Sigmoid colon (tissue), 7 donors: ENCODE results near the gene PLCH1. TPM values are rescaled to one million over a fixed set of nuclear protein-coding genes. Genes with fewer than 3 reads are reported as not detected.

Experiments used
- DNase-seq: peaks from one replicate; pipeline ENCODE4 v3.0.0-alpha.2; 2019
- H3K27ac ChIP-seq, 4 donors: fragments of 200-600 bp; sonication (generic); one replicate each; pipeline ENCODE4 v1.5.1; 2016 to 2019; ENCODE audit warnings: mild to moderate bottlenecking in 1 of 4
- H3K27me3 ChIP-seq, 3 donors: fragments of 200-600 bp; sonication (generic); one replicate each; pipeline ENCODE4 v1.5.1; 2019; ENCODE audit warnings: mild to moderate bottlenecking in 1 of 3
- H3K36me3 ChIP-seq, 4 donors: fragments of 200-600 bp; sonication (generic); one replicate each; pipeline ENCODE4 v1.5.1; 2016 to 2019
- H3K4me1 ChIP-seq, 4 donors: fragments of 200-600 bp; sonication (generic); one replicate each; pipeline ENCODE4 v1.5.1; 2017 to 2019
- H3K4me3 ChIP-seq, 4 donors: fragments of 200-600 bp; sonication (generic); one replicate each; pipeline ENCODE4 v1.5.1; 2017 to 2019; ENCODE audit warnings: mild to moderate bottlenecking in 2 of 4, moderate library complexity in 1 of 4
- H3K9me3 ChIP-seq, 4 donors: fragments of 200-600 bp in 3 of 4; sonication (generic) in 3 of 4; one replicate each; pipeline versions ENCODE4 v1.5.1 to v1.6.1; 2013 to 2019
- EP300 ChIP-seq, 4 donors: sonication (generic); formaldehyde crosslinking; IDR thresholded peaks; one replicate each; pipeline ENCODE4 v1.6.1; 2017; ENCODE audit warnings: antibody characterized with exemption in 4 of 4
- POLR2A ChIP-seq, 2 donors: fragments of 450-650 bp; IDR thresholded peaks; one replicate each; pipeline ENCODE4 v1.6.1; 2016; ENCODE audit warnings: antibody characterized with exemption in 2 of 2, mild to moderate bottlenecking in 2 of 2, moderate library complexity in 2 of 2
- POLR2AphosphoS5 ChIP-seq, 4 donors: sonication (generic); formaldehyde crosslinking; IDR thresholded peaks; one replicate each; pipeline ENCODE4 v1.6.1; 2017; ENCODE audit warnings: antibody characterized with exemption in 4 of 4
- WGBS, 2 donors: extraction: QIAGEN DNeasy Blood & Tissue Kit; methylation state at CpG; one replicate each; pipeline ENCODE4 v1.1.7; 2013; 5-methylcytosine and 5-hydroxymethylcytosine counted together
- intact Hi-C: fragments of 100-400 bp; cut with DNase I; formaldehyde crosslinking; loops from one replicate; pipeline ENCODE4 v1.15.1; 2023
- polyA plus RNA-seq, 3 donors: library from polyadenylated mRNA; stranded (reverse); fragments of 200-250 nt; gene quantifications; one replicate each; pipeline ENCODE4 v1.2.3, GENCODE V29; 2013
- total RNA-seq, 4 donors: library from RNA; depleted of rRNA; stranded (reverse); fragments of >200 nt; gene quantifications; one replicate each; pipeline ENCODE4 v1.1.0, GENCODE V29; 2016
- TF ChIP-seq, protein P1 (sequence below), 4 experiments: fragments of 450-650 bp in 3 of 4; fragments of 200-600 bp in 1 of 4; IDR thresholded peaks; one replicate each; pipeline ENCODE4 v1.5.1; 2016 to 2019; ENCODE audit warnings: antibody characterized with exemption in 4 of 4, mild to moderate bottlenecking in 3 of 4, moderate library complexity in 2 of 4
- donor health status: healthy with polysubstance abuse.
- donor health status: Bipolar disorder and iron deficiency.
- donor health status: healthy.

PLCH1 gene
- total and polyA plus RNA-seq, 7 donors: 0.36 to 1.9 (median 0.83) TPM

DNA sequence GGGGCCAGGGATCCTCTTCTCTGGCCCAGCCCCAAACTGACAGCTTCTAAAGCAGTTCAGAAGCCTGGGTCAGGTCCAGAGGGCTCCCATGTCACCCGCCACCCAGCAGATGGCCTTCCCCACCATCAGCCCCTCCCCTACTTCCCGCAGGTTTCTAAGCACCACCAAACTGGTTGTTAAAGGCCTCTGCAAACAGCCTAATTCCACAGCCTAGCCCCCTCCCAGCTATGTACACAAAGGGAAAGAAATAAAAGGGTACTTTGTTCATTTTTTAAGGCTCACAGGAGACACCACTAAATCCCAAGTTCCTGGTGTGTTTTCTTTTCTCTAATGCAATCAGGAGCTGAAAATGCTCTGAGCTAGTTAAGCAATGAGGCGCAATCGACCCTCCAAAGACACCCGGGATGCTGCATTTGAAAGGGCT, 30.6 kb downstream of the PLCH1 start:
- Histone ChIP-seq H3K27me3 (no peaks in the 10 kb centered on the region), H3K4me1 (no peaks in the 10 kb centered on the region), H3K4me3 (no peak overlapping the region), H3K36me3 (no peaks in the 10 kb centered on the region), H3K27ac (no peak overlapping the region), H3K9me3 (peaks cover 0 to 10% (median 5%) of the 10 kb centered on the region in 4 donors)
- 27 to 63% methylated on average over 5 of the region's 5 CpGs for WGBS, 2 donors
- DNase-seq: no peak
- intact Hi-C loops: no loop called here
- TF ChIP-seq POLR2AphosphoS5 (IDR thresholded peaks at IDR 0.05) (no peak), EP300 (IDR thresholded peaks at IDR 0.05) (no peak), POLR2A (IDR thresholded peaks at IDR 0.05) (no peak)
- TF ChIP-seq, protein P1, sequence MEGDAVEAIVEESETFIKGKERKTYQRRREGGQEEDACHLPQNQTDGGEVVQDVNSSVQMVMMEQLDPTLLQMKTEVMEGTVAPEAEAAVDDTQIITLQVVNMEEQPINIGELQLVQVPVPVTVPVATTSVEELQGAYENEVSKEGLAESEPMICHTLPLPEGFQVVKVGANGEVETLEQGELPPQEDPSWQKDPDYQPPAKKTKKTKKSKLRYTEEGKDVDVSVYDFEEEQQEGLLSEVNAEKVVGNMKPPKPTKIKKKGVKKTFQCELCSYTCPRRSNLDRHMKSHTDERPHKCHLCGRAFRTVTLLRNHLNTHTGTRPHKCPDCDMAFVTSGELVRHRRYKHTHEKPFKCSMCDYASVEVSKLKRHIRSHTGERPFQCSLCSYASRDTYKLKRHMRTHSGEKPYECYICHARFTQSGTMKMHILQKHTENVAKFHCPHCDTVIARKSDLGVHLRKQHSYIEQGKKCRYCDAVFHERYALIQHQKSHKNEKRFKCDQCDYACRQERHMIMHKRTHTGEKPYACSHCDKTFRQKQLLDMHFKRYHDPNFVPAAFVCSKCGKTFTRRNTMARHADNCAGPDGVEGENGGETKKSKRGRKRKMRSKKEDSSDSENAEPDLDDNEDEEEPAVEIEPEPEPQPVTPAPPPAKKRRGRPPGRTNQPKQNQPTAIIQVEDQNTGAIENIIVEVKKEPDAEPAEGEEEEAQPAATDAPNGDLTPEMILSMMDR (IDR thresholded peaks at IDR 0.05): no peak

DNA sequence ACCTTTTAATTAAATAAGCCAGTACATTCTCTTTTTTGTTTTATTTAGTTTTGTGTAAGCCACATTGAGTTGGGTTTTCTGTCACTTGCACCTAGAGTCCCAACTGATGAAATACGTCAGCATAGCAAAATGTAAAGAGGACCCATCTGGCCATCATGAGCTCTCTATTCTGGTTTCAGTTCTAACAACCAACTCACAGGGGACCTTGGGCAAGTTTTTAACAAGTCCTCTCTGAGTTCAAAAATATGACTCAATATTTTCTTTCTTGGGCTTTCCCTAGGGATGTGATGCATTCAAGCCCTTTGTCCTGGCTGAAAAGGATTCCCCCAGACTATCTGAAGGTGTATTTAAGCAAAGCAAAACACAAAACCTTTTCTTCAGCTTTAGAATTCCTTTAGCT, 32.9 kb downstream of the PLCH1 start:
- H3K36me3 ChIP-seq: no peaks in the 10 kb centered on the region
- intact Hi-C loops: no loop called here
- H3K4me3 ChIP-seq: no peak overlapping the region
- WGBS, 2 donors: 71 to 87% methylated on average over 1 of the region's 1 CpG
- H3K27ac ChIP-seq: no peak overlapping the region
- DNase-seq: no peak
- TF ChIP-seq POLR2AphosphoS5 (IDR thresholded peaks at IDR 0.05) (no peak), EP300 (IDR thresholded peaks at IDR 0.05) (no peak), POLR2A (IDR thresholded peaks at IDR 0.05) (no peak)
- TF ChIP-seq, protein P1 (IDR thresholded peaks at IDR 0.05): no peak
- peaks cover 0 to under 1% (median 0%) of the 10 kb centered on the region in 4 donors for H3K9me3 ChIP-seq
- H3K4me1 ChIP-seq: no peaks in the 10 kb centered on the region
- no peaks in the 10 kb centered on the region for H3K27me3 ChIP-seq

DNA sequence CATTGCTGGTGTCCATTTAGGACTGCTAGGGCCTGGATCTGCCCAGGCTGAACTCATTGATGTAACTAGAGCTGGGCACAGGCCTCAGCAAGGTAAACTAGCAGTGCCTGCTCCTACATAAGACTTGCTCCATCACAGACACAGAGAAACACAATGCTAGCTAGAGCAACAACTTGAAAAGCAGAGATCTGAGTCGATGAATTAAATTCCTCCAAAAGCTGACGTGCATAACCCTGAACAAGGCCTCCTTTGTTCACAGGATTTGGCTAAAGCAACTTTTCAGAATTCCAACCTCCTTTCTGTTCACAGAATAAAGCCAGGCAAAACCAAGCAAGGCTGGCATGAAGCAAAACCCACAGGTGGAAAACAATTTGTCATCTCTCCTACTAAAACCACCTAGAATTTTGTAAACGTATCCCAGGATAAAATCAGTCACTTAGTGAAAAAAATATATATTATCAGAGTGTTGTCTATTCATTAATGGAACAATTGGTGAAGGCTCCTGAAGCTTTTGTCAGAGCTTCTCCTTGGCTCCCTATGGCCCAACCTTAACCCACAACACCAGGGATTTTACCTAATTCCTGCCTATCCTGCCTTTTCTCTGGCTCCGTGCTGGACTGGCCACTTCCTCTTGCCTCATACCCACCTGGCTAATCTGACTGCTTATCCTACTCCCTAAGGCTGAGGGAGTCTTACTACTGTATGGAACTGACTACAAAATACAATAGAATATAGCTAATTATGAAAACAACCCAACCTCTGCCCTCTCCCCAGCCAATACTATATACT, 39.9 kb downstream of the PLCH1 start:
- no peaks in the 10 kb centered on the region for H3K36me3 ChIP-seq
- H3K27me3 ChIP-seq: no peaks in the 10 kb centered on the region
- peak overlapping the region in 3 of 4 donors; percentile 13 to 38 (median 36) for H3K27ac ChIP-seq
- no peaks in the 10 kb centered on the region for H3K4me1 ChIP-seq
- H3K4me3 ChIP-seq: no peak overlapping the region
- TF ChIP-seq, protein P1 (IDR thresholded peaks at IDR 0.05): no peak
- TF ChIP-seq EP300 (IDR thresholded peaks at IDR 0.05) (no peak), POLR2A (IDR thresholded peaks at IDR 0.05) (no peak), POLR2AphosphoS5 (IDR thresholded peaks at IDR 0.05) (no peak)
- H3K9me3 ChIP-seq: no peaks in the 10 kb centered on the region
- 69 to 80% methylated on average over 4 of the region's 4 CpGs for whole genome bisulfite sequencing, 2 donors
- intact Hi-C loops: loop anchor here (5.0 to 10.0 kb wide), 2 partner anchors 320 to 948 kb away; no protein-coding TSS in a partner anchor
- DNase-seq: no peak

DNA sequence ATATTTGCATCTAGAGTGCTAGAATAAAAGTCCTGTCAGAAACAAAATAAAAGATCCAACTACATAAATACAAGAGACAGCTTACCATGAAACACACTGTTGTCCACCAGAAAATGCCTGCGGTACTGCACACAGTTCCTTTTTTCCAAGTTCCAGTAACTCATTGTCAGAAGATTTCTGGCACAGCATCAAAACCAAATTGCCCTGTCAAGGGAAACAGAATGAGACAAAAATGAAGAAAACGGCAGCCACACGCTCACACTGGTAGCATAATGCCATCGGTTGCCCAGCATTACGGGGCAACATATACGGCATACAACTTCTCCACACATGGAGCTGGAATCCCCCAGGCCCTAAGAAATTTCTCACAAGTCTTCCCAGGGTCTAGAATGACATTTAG, 40.8 kb downstream of the PLCH1 start:
- intact Hi-C loops: loop anchor here (5.0 to 10.0 kb wide), 2 partner anchors 319 to 947 kb away; no protein-coding TSS in a partner anchor
- Histone ChIP-seq H3K27ac (peak overlapping the region in 3 of 4 donors; percentile 13 to 38 (median 36)), H3K36me3 (no peaks in the 10 kb centered on the region), H3K4me1 (no peaks in the 10 kb centered on the region), H3K4me3 (no peak overlapping the region), H3K9me3 (no peaks in the 10 kb centered on the region), H3K27me3 (no peaks in the 10 kb centered on the region)
- no peak for DNase-seq
- TF ChIP-seq POLR2A (IDR thresholded peaks at IDR 0.05) (no peak), POLR2AphosphoS5 (IDR thresholded peaks at IDR 0.05) (no peak), EP300 (IDR thresholded peaks at IDR 0.05) (no peak)
- TF ChIP-seq, protein P1 (IDR thresholded peaks at IDR 0.05): no peak
- 61 to 67% methylated on average over 6 of the region's 6 CpGs for WGBS, 2 donors
